ENCODE measurements around the gene BMPER. TPM values are rescaled to one million over a fixed set of nuclear protein-coding genes. Genes with fewer than 3 reads are reported as not detected.

Gene BMPER
- polyA plus RNA-seq, 1 of the 3 experiments (the other 2 are of a cell fraction): 20.0 TPM

GRCh38 chr7:34162677-34163076, 257.3 kb downstream of the BMPER start (continued):
- TF ChIP-seq CTCF (IDR thresholded peaks at IDR 0.05): no peak
- no peak for TF ChIP-seq FOSL2 (IDR thresholded peaks at IDR 0.05; ENCODE audit: borderline replicate concordance, low read depth)
- no peak for TF ChIP-seq FOXJ3 (CRISPR knock-in tag; IDR thresholded peaks at IDR 0.05)
- TF ChIP-seq MAX (IDR thresholded peaks at IDR 0.05; ENCODE audit: low read depth): no peak

GRCh38 chr7:34163956-34164355, 258.6 kb downstream of the BMPER start:
- H3K4me3 ChIP-seq (ENCODE audit: low read depth in 2 of 2, low read length in 1 of 2): no peak overlapping the region
- H3K9ac ChIP-seq: no peak overlapping the region
- no peak overlapping the region for H2AFZ ChIP-seq (ENCODE audit: low read depth)
- peaks cover 27% of the 10 kb centered on the region for H3F3A ChIP-seq (replicated peaks; ENCODE audit: insufficient read depth)
- peaks cover 0 to 22% of the 10 kb centered on the region in 2 experiments; a peak in 1 of 4 replicates for H3K4me1 ChIP-seq (ENCODE audit: control insufficient read depth in 1 of 2, insufficient read depth in 2 of 2, low read depth in 1 of 2, low read length in 1 of 2)
- no peak overlapping the region for H3K4me2 ChIP-seq
- no peaks in the 10 kb centered on the region for H3K36me3 ChIP-seq (replicated peaks in 1 of 2; ENCODE audit: control insufficient read depth in 1 of 2, insufficient read depth in 2 of 2, low read length in 1 of 2)
- POLR2A ChIA-PET: no interaction called here
- DNase-seq: no peak
- WGBS (ENCODE audit: low lambda C conversion rate): 36% methylated on average over 1 of the region's 1 CpG
- H3K27ac ChIP-seq (ENCODE audit: low read depth in 2 of 2, low read length in 1 of 2): no peak overlapping the region
- no peaks in the 10 kb centered on the region for H3K79me2 ChIP-seq (ENCODE audit: insufficient read depth)
- H3K27me3 ChIP-seq (ENCODE audit: insufficient read depth): no peaks in the 10 kb centered on the region
- no peaks in the 10 kb centered on the region for H3K9me2 ChIP-seq
- H3K9me3 ChIP-seq: no peaks in the 10 kb centered on the region
- no peaks in the 10 kb centered on the region for H4K20me1 ChIP-seq (ENCODE audit: insufficient read depth)
- CTCF ChIA-PET: interaction anchor here (0.9 to 4.0 kb wide), 3 partner anchors 18 to 921 kb away, joined by 3 to 15 read pairs (median 3); no protein-coding TSS in a partner anchor
- TF ChIP-seq RCOR1 (IDR thresholded peaks at IDR 0.05; ENCODE audit: low read length) (no peak), USF2 (IDR thresholded peaks at IDR 0.05; ENCODE audit: borderline replicate concordance, low read depth, low read length) (no peak), EP300 (IDR thresholded peaks at IDR 0.05; ENCODE audit: borderline replicate concordance in 1 of 2, low read depth in 1 of 2, low read length in 1 of 2) (no peak), CTCF (IDR thresholded peaks at IDR 0.05) (no peak), EZH2phosphoT487 (IDR thresholded peaks at IDR 0.05; ENCODE audit: borderline replicate concordance, low read depth) (no peak), USF1 (IDR thresholded peaks at IDR 0.05; ENCODE audit: borderline replicate concordance, low read depth) (no peak), POLR2AphosphoS5 (IDR thresholded peaks at IDR 0.05; ENCODE audit: low read depth, low read length) (no peak), FOXJ3 (CRISPR knock-in tag; IDR thresholded peaks at IDR 0.05) (no peak), NFIC (IDR thresholded peaks at IDR 0.05; ENCODE audit: borderline replicate concordance) (no peak), YY1 (IDR thresholded peaks at IDR 0.05; ENCODE audit: low read depth) (no peak), ELF1 (IDR thresholded peaks at IDR 0.05) (no peak), RFX5 (IDR thresholded peaks at IDR 0.05; ENCODE audit: low read length) (no peak), SMC3 (IDR thresholded peaks at IDR 0.05; ENCODE audit: low read depth, low read length) (no peak), GABPA (IDR thresholded peaks at IDR 0.05; ENCODE audit: low read depth) (no peak), FOSL2 (IDR thresholded peaks at IDR 0.05; ENCODE audit: borderline replicate concordance, low read depth) (no peak), MXI1 (IDR thresholded peaks at IDR 0.05; ENCODE audit: low read depth, low read length) (no peak)
- TF ChIP-seq, protein P1, sequence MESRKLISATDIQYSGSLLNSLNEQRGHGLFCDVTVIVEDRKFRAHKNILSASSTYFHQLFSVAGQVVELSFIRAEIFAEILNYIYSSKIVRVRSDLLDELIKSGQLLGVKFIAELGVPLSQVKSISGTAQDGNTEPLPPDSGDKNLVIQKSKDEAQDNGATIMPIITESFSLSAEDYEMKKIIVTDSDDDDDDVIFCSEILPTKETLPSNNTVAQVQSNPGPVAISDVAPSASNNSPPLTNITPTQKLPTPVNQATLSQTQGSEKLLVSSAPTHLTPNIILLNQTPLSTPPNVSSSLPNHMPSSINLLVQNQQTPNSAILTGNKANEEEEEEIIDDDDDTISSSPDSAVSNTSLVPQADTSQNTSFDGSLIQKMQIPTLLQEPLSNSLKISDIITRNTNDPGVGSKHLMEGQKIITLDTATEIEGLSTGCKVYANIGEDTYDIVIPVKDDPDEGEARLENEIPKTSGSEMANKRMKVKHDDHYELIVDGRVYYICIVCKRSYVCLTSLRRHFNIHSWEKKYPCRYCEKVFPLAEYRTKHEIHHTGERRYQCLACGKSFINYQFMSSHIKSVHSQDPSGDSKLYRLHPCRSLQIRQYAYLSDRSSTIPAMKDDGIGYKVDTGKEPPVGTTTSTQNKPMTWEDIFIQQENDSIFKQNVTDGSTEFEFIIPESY (IDR thresholded peaks at IDR 0.05; ENCODE audit: borderline replicate concordance, low read depth): no peak
- TF ChIP-seq, protein P2, sequence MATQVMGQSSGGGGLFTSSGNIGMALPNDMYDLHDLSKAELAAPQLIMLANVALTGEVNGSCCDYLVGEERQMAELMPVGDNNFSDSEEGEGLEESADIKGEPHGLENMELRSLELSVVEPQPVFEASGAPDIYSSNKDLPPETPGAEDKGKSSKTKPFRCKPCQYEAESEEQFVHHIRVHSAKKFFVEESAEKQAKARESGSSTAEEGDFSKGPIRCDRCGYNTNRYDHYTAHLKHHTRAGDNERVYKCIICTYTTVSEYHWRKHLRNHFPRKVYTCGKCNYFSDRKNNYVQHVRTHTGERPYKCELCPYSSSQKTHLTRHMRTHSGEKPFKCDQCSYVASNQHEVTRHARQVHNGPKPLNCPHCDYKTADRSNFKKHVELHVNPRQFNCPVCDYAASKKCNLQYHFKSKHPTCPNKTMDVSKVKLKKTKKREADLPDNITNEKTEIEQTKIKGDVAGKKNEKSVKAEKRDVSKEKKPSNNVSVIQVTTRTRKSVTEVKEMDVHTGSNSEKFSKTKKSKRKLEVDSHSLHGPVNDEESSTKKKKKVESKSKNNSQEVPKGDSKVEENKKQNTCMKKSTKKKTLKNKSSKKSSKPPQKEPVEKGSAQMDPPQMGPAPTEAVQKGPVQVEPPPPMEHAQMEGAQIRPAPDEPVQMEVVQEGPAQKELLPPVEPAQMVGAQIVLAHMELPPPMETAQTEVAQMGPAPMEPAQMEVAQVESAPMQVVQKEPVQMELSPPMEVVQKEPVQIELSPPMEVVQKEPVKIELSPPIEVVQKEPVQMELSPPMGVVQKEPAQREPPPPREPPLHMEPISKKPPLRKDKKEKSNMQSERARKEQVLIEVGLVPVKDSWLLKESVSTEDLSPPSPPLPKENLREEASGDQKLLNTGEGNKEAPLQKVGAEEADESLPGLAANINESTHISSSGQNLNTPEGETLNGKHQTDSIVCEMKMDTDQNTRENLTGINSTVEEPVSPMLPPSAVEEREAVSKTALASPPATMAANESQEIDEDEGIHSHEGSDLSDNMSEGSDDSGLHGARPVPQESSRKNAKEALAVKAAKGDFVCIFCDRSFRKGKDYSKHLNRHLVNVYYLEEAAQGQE (IDR thresholded peaks at IDR 0.05; ENCODE audit: low read depth, low read length): no peak
